ENCODE measurements around the gene MFF. TPM values are rescaled to one million over a fixed set of nuclear protein-coding genes. Genes with fewer than 3 reads are reported as not detected.

Gene MFF
- polyA plus RNA-seq, 1 of the 3 experiments (the other 2 are of a cell fraction), result 51.0 TPM

DNA sequence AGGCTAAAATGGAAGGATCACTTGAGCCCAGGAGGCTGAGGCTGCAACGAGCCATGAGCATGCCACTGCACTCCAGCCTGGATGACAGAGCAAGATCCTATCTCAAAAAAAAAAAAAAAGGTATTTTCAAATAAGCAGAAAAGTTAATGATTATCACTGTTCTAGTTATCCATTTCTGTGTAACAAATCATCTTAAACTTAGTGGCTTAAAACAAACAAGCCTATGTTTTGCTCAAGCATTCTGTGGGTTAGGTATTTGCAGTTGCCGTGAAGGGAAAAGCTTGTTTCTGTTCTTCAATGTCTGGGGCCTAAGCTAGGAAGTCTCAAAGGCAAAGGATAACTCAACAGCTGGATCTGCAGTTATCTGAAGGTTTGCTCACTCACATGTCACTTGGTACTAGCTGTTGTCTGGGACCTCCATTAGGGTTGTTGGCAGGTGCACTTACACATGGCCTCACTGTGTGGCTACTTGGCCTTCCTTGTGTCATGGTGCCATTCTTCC is 14.1 kb downstream of the MFF start:
- ChIA-PET CTCF (interaction anchor here (0.9 kb wide), 1 partner anchor 427 kb away, joined by 3 read pairs; no protein-coding TSS in a partner anchor), POLR2A (no interaction called here)
- Histone ChIP-seq H3K36me3 (replicated peaks in 1 of 2; ENCODE audit: control insufficient read depth in 1 of 2, insufficient read depth in 2 of 2, low read length in 1 of 2) (peaks cover 45 to 66% of the 10 kb centered on the region in 2 experiments), H3K9me2 (no peaks in the 10 kb centered on the region), H3F3A (replicated peaks; ENCODE audit: insufficient read depth) (no peaks in the 10 kb centered on the region), H3K79me2 (ENCODE audit: insufficient read depth) (peaks cover 3% of the 10 kb centered on the region; the same call in 1 of the 2 replicates), H3K9me3 (no peaks in the 10 kb centered on the region), H3K27me3 (ENCODE audit: insufficient read depth) (no peaks in the 10 kb centered on the region), H3K27ac (ENCODE audit: low read depth in 2 of 2, low read length in 1 of 2) (no peak overlapping the region), H3K4me3 (ENCODE audit: low read depth in 2 of 2, low read length in 1 of 2) (no peak overlapping the region), H3K9ac (no peak overlapping the region), H3K4me2 (no peak overlapping the region), H2AFZ (ENCODE audit: low read depth) (no peak overlapping the region), H4K20me1 (ENCODE audit: insufficient read depth) (no peaks in the 10 kb centered on the region), H3K4me1 (ENCODE audit: control insufficient read depth in 1 of 2, insufficient read depth in 2 of 2, low read depth in 1 of 2, low read length in 1 of 2) (no peaks in the 10 kb centered on the region)
- DNase-seq, result no peak
- TF ChIP-seq, protein P1, sequence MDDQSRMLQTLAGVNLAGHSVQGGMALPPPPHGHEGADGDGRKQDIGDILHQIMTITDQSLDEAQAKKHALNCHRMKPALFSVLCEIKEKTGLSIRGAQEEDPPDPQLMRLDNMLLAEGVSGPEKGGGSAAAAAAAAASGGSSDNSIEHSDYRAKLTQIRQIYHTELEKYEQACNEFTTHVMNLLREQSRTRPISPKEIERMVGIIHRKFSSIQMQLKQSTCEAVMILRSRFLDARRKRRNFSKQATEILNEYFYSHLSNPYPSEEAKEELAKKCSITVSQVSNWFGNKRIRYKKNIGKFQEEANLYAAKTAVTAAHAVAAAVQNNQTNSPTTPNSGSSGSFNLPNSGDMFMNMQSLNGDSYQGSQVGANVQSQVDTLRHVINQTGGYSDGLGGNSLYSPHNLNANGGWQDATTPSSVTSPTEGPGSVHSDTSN (IDR thresholded peaks at IDR 0.05), result no peak
- TF ChIP-seq FOXJ3 (CRISPR knock-in tag; IDR thresholded peaks at IDR 0.05), result no peak
- TF ChIP-seq ELF1 (IDR thresholded peaks at IDR 0.05), result no peak
- no peak for TF ChIP-seq TCF12 (IDR thresholded peaks at IDR 0.05)
- TF ChIP-seq, protein P2, sequence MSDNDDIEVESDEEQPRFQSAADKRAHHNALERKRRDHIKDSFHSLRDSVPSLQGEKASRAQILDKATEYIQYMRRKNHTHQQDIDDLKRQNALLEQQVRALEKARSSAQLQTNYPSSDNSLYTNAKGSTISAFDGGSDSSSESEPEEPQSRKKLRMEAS (IDR thresholded peaks at IDR 0.05; ENCODE audit: low read depth), result no peak
- WGBS (ENCODE audit: low lambda C conversion rate), result 77% methylated on average over 2 of the region's 2 CpGs

DNA sequence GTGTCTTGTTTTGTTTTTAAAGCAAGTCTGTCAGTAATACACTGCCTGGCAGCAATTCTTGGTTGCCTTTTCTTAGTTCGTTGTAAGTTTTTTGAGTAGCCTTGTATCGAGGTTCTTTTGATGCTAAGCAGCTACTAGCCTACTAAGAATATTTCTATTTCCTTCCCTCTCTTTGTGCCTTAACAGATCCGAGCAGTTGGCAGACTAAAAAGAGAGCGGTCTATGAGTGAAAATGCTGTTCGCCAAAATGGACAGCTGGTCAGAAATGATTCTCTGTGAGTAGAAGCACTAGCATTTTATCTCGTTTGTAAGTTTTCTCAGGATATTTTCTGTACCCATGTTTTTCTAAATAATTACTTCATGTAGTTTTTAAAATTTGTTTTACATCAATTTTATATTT is 15.1 kb downstream of the MFF start:
- no peak for DNase-seq
- no peak overlapping the region for H3K27ac ChIP-seq (ENCODE audit: low read depth in 2 of 2, low read length in 1 of 2)
- H3K4me2 ChIP-seq, result no peak overlapping the region
- no peak overlapping the region for H2AFZ ChIP-seq (ENCODE audit: low read depth)
- TF ChIP-seq GABPA (IDR thresholded peaks at IDR 0.05; ENCODE audit: low read depth) (no peak), YY1 (IDR thresholded peaks at IDR 0.05; ENCODE audit: low read depth) (no peak), RAD21 (IDR thresholded peaks at IDR 0.05; ENCODE audit: low read length) (no peak), POLR2AphosphoS5 (IDR thresholded peaks at IDR 0.05; ENCODE audit: low read depth, low read length) (no peak), MEF2A (IDR thresholded peaks at IDR 0.05; ENCODE audit: borderline replicate concordance, low read depth) (no peak), GATA2 (CRISPR knock-in tag; IDR thresholded peaks at IDR 0.05) (no peak)
- TF ChIP-seq, protein P3, sequence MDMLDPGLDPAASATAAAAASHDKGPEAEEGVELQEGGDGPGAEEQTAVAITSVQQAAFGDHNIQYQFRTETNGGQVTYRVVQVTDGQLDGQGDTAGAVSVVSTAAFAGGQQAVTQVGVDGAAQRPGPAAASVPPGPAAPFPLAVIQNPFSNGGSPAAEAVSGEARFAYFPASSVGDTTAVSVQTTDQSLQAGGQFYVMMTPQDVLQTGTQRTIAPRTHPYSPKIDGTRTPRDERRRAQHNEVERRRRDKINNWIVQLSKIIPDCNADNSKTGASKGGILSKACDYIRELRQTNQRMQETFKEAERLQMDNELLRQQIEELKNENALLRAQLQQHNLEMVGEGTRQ (IDR thresholded peaks at IDR 0.05; ENCODE audit: borderline replicate concordance, low read depth, low read length), result no peak
- TF ChIP-seq, protein P4, sequence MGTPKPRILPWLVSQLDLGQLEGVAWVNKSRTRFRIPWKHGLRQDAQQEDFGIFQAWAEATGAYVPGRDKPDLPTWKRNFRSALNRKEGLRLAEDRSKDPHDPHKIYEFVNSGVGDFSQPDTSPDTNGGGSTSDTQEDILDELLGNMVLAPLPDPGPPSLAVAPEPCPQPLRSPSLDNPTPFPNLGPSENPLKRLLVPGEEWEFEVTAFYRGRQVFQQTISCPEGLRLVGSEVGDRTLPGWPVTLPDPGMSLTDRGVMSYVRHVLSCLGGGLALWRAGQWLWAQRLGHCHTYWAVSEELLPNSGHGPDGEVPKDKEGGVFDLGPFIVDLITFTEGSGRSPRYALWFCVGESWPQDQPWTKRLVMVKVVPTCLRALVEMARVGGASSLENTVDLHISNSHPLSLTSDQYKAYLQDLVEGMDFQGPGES (IDR thresholded peaks at IDR 0.05; ENCODE audit: low read depth, low read length), result no peak
- CTCF ChIA-PET, result interaction anchor here (1.0 to 1.3 kb wide), 2 partner anchors 15 to 426 kb away, joined by 3 read pairs; partner anchors contain the start of gene MFF
- H3K4me3 ChIP-seq (ENCODE audit: low read depth in 2 of 2, low read length in 1 of 2), result no peak overlapping the region
- no peaks in the 10 kb centered on the region for H3K9me3 ChIP-seq
- H3K4me1 ChIP-seq (ENCODE audit: control insufficient read depth in 1 of 2, insufficient read depth in 2 of 2, low read depth in 1 of 2, low read length in 1 of 2), result no peaks in the 10 kb centered on the region
- H3K27me3 ChIP-seq (ENCODE audit: insufficient read depth), result no peaks in the 10 kb centered on the region
- WGBS (ENCODE audit: low lambda C conversion rate), result 78% methylated on average over 6 of the region's 6 CpGs
- H3K9ac ChIP-seq, result no peak overlapping the region
- peaks cover 49 to 69% of the 10 kb centered on the region in 2 experiments for H3K36me3 ChIP-seq (replicated peaks in 1 of 2; ENCODE audit: control insufficient read depth in 1 of 2, insufficient read depth in 2 of 2, low read length in 1 of 2)
- no peaks in the 10 kb centered on the region for H3K9me2 ChIP-seq
- no peaks in the 10 kb centered on the region for H4K20me1 ChIP-seq (ENCODE audit: insufficient read depth)
- POLR2A ChIA-PET, result no interaction called here
- H3F3A ChIP-seq (replicated peaks; ENCODE audit: insufficient read depth), result no peaks in the 10 kb centered on the region
- peaks cover 3% of the 10 kb centered on the region; the same call in 1 of the 2 replicates for H3K79me2 ChIP-seq (ENCODE audit: insufficient read depth)
